Spleen (tissue), 7 donors: ENCODE data around the gene NBPF3.

Source experiments
- CTCF ChIP-seq, 11 experiments: fragments of 200-600 bp in 7 of 11; fragments of 450-650 bp in 4 of 11; sonication (generic) in 4 of 11; IDR thresholded peaks in 8 of 11; conservative IDR thresholded peaks in 3 of 11; 1 replicate in 7 of 11; 2 replicates in 4 of 11; pipeline versions ENCODE4 v1.4.0 to v1.8.0; 2016 to 2021; ENCODE audit warnings: antibody characterized with exemption in 11 of 11, inconsistent platforms in 4 of 11, mild to moderate bottlenecking in 1 of 11
- POLR2A ChIP-seq, 3 donors: fragments of 450-650 bp; IDR thresholded peaks; one replicate each; pipeline ENCODE4 v1.5.1; 2017; ENCODE audit warnings: antibody characterized with exemption in 3 of 3, mild to moderate bottlenecking in 1 of 3
- donor health status: DM: no; HTN: no; CAD: no; lungs with moderate emphysema.
- donor health status: DM: no; HTN: no; CAD: no.
- donor health status: DM: no; HTN: no; CAD: no.

DNA sequence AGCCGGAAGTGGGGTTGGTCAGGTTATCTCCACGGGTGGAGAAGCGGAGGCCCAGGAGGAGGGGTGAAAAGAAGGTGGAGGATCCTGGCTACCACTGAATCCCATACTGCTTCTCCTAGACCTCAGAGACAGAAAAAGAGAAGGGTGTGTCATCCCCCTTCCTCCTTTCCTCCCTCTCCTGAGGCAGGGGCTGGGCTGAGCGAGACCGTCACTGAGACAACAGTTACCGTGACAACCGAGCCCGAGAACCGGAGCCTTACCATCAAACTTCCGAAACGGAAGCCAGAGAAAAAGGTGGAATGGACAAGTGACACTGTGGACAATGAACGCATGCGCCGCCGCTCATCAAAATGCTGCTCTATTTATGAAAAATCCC lies 42.1 kb upstream of the NBPF3 start:
- TF ChIP-seq CTCF (IDR thresholded peaks at IDR 0.05 in 8 of 11, conservative IDR thresholded peaks at IDR 0.05 in 3 of 11), result no peak
- TF ChIP-seq POLR2A (IDR thresholded peaks at IDR 0.05), result no peak
